TTC549 (cell line): ENCODE data around the gene DPH3.
"Not testable (repeated sequence)": the region's sequence is repeated elsewhere in the genome, so short reads cannot be mapped to it uniquely, and the experiment has no call there.

Source experiments
- FAIRE-seq: peaks from 2 replicates; lab custom pipeline; 2012; peaks lifted over from hg19 to GRCh38; lab: Jason Lieb, UNC

DPH3 gene

GRCh38 chr3:16264708-16265454 lies at the start of gene DPH3, which contains the start of gene OXNAD1:
Gene DPH3, minus strand, starts transcription at chr3:16264943. Its CDS starts 67 bp downstream, at chr3:16264876.
Gene OXNAD1, plus strand, starts transcription at chr3:16265212. Its CDS starts 5,741 bp downstream, at chr3:16270953.
- FAIRE-seq = peak; percentile 94

GRCh38 chr3:16313886-16314645 lies 49.3 kb upstream of the DPH3 start:
- no peak for FAIRE-seq

GRCh38 chr3:16311960-16312451 lies 47.3 kb upstream of the DPH3 start:
- no peak for FAIRE-seq

GRCh38 chr3:16310486-16310885 lies 45.7 kb upstream of the DPH3 start:
- FAIRE-seq = not testable (repeated sequence)

- FAIRE-seq = no peak
These were observed 44.8 kb upstream of the DPH3 start for GRCh38 chr3:16309558-16309957.

GRCh38 chr3:16308727-16309126 lies 44.0 kb upstream of the DPH3 start:
- FAIRE-seq = no peak

- no peak for FAIRE-seq
These were observed 43.2 kb upstream of the DPH3 start for GRCh38 chr3:16307832-16308531.

GRCh38 chr3:16305111-16305541 lies 40.4 kb upstream of the DPH3 start:
- FAIRE-seq = no peak

- FAIRE-seq = no peak
These were observed 39.6 kb upstream of the DPH3 start for GRCh38 chr3:16304061-16305010.

- no peak for FAIRE-seq
These were observed 38.4 kb upstream of the DPH3 start for GRCh38 chr3:16303037-16303575.

GRCh38 chr3:16302082-16302631 lies 37.4 kb upstream of the DPH3 start:
- no peak for FAIRE-seq

GRCh38 chr3:16301507-16301906 lies 36.8 kb upstream of the DPH3 start:
- FAIRE-seq = no peak

- no peak for FAIRE-seq
These were observed 36.2 kb upstream of the DPH3 start for GRCh38 chr3:16300881-16301359.

GRCh38 chr3:16300307-16300706 lies 35.6 kb upstream of the DPH3 start:
- no peak for FAIRE-seq

GRCh38 chr3:16299746-16300145 lies 35.0 kb upstream of the DPH3 start:
- FAIRE-seq = no peak

GRCh38 chr3:16298891-16299290 lies 34.1 kb upstream of the DPH3 start:
- FAIRE-seq = no peak

- no peak for FAIRE-seq
These were observed 33.5 kb upstream of the DPH3 start for GRCh38 chr3:16297997-16298885.

GRCh38 chr3:16295298-16295890 lies 30.7 kb upstream of the DPH3 start:
- no peak for FAIRE-seq

- no peak for FAIRE-seq
These were observed 30.1 kb upstream of the DPH3 start for GRCh38 chr3:16294844-16295243.
